Ishikawa (cell line): ENCODE data around the gene SMIM10L1.

Source experiments
- CEBPB ChIP-seq: IDR thresholded peaks from 2 replicates; pipeline ENCODE4 v1.6.1; 2012
- CREB1 ChIP-seq: IDR thresholded peaks from 2 replicates; pipeline ENCODE4 v1.6.1; 2012; ENCODE audit warnings: low read depth
- EGR1 ChIP-seq: IDR thresholded peaks from 2 replicates; pipeline ENCODE4 v1.6.1; 2012
- EP300 ChIP-seq: IDR thresholded peaks from 2 replicates; pipeline ENCODE4 v1.6.1; 2012; ENCODE audit warnings: borderline replicate concordance
- FOXM1 ChIP-seq: IDR thresholded peaks from 2 replicates; pipeline ENCODE4 v1.6.1; 2012; ENCODE audit warnings: low read depth, borderline replicate concordance
- NFIC ChIP-seq: IDR thresholded peaks from 2 replicates; pipeline ENCODE4 v1.6.1; 2012
- RAD21 ChIP-seq: IDR thresholded peaks from 2 replicates; pipeline ENCODE4 v1.6.1; 2012; ENCODE audit warnings: low read depth
- TAF1 ChIP-seq: IDR thresholded peaks from 2 replicates; pipeline ENCODE4 v1.6.1; 2012; ENCODE audit warnings: low read depth, mild to moderate bottlenecking
- TCF12 ChIP-seq: IDR thresholded peaks from 2 replicates; pipeline ENCODE4 v1.6.1; 2012; ENCODE audit warnings: low read depth
- TEAD4 ChIP-seq: IDR thresholded peaks from 2 replicates; pipeline ENCODE4 v1.6.1; 2012
- YY1 ChIP-seq: IDR thresholded peaks from 2 replicates; pipeline ENCODE4 v1.6.1; 2012; ENCODE audit warnings: low read depth
- ZBTB7A ChIP-seq: IDR thresholded peaks from 2 replicates; pipeline ENCODE4 v1.6.1; 2012; ENCODE audit warnings: low read depth
- TF ChIP-seq, protein P1 (sequence below): IDR thresholded peaks from 2 replicates; pipeline ENCODE4 v1.6.1; 2012
- TF ChIP-seq, protein P2 (sequence below): IDR thresholded peaks from 2 replicates; pipeline ENCODE4 v1.6.1; 2012
- TF ChIP-seq, protein P3 (sequence below): IDR thresholded peaks from 2 replicates; pipeline ENCODE4 v1.6.1; 2012; ENCODE audit warnings: low read depth, mild to moderate bottlenecking

SMIM10L1 gene

DNA sequence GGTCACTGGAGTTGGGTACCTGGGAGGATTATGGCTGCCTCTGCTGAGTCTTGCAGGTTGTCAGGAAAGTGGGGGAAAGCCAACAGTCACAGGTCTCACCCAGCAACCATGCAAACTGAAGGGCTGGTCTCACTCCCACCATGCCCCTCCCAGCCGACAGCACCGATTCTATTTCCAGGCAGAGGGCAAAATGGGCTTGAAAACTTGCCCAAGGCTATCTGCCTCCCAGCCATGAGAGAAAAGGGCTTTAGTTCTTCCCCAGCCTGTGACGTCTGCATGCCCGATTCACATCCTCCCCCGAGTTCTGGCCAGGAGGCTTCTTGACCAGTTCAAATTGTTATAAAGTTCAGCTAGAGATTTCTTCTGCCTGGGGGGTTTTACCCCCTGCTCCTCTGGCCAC, 26.7 kb upstream of the SMIM10L1 start:
- TF ChIP-seq CREB1 (no peak), CEBPB (no peak), NFIC (no peak), TAF1 (no peak), ZBTB7A (no peak), TCF12 (no peak), TEAD4 (no peak), RAD21 (no peak), EP300 (no peak), FOXM1 (no peak), YY1 (no peak), EGR1 (no peak)
- TF ChIP-seq, protein P1, sequence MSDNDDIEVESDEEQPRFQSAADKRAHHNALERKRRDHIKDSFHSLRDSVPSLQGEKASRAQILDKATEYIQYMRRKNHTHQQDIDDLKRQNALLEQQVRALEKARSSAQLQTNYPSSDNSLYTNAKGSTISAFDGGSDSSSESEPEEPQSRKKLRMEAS: no peak
- TF ChIP-seq, protein P2, sequence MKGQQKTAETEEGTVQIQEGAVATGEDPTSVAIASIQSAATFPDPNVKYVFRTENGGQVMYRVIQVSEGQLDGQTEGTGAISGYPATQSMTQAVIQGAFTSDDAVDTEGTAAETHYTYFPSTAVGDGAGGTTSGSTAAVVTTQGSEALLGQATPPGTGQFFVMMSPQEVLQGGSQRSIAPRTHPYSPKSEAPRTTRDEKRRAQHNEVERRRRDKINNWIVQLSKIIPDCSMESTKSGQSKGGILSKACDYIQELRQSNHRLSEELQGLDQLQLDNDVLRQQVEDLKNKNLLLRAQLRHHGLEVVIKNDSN: no peak
- TF ChIP-seq, protein P3, sequence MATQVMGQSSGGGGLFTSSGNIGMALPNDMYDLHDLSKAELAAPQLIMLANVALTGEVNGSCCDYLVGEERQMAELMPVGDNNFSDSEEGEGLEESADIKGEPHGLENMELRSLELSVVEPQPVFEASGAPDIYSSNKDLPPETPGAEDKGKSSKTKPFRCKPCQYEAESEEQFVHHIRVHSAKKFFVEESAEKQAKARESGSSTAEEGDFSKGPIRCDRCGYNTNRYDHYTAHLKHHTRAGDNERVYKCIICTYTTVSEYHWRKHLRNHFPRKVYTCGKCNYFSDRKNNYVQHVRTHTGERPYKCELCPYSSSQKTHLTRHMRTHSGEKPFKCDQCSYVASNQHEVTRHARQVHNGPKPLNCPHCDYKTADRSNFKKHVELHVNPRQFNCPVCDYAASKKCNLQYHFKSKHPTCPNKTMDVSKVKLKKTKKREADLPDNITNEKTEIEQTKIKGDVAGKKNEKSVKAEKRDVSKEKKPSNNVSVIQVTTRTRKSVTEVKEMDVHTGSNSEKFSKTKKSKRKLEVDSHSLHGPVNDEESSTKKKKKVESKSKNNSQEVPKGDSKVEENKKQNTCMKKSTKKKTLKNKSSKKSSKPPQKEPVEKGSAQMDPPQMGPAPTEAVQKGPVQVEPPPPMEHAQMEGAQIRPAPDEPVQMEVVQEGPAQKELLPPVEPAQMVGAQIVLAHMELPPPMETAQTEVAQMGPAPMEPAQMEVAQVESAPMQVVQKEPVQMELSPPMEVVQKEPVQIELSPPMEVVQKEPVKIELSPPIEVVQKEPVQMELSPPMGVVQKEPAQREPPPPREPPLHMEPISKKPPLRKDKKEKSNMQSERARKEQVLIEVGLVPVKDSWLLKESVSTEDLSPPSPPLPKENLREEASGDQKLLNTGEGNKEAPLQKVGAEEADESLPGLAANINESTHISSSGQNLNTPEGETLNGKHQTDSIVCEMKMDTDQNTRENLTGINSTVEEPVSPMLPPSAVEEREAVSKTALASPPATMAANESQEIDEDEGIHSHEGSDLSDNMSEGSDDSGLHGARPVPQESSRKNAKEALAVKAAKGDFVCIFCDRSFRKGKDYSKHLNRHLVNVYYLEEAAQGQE: no peak

DNA sequence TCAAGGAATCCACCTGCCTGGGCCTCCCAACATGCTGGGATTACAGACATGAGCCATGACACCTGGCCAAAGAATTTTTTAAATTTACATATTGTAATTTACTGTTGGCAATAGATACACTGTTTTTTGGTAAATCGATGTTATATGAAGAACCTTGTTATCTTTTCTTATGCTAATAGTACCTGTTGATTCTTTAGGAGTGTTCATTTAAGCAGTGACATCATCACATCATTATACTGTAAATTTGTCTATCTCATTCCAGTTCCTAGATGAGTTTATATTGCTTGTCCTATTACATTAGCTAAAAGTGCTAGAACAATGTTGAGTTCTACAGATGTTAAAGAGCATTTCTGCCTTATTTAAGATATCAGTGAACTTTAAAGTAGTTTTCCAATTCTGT, 23.6 kb upstream of the SMIM10L1 start:
- TF ChIP-seq TEAD4 (no peak), YY1 (no peak), FOXM1 (no peak), EGR1 (no peak), ZBTB7A (no peak), RAD21 (no peak), TCF12 (no peak), CEBPB (no peak), TAF1 (no peak), NFIC (no peak), EP300 (no peak), CREB1 (no peak)
- TF ChIP-seq, protein P2: no peak
- TF ChIP-seq, protein P1: no peak
- TF ChIP-seq, protein P3: no peak

DNA sequence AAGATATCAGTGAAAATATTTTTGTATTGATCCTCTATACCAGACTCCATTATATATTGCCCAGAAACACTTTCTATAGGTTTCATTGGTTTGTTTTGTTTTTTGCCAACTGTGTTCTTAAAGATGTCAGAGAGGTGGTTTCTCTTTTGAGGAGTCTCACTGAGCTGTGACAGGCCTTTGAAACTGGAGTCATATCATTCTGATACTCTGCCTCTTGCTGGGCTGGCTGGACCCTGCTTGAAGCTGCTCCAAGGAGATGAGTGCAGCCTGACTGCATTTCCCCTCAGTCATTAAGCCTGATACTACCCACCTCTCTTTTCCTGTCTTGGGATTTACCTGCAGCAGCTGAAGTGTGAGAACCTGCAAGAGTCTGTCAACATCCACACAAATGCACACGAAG, 20.2 kb upstream of the SMIM10L1 start:
- TF ChIP-seq FOXM1: no peak
- TF ChIP-seq EGR1: no peak
- TF ChIP-seq CREB1: no peak
- TF ChIP-seq TCF12: no peak
- TF ChIP-seq RAD21: no peak
- TF ChIP-seq ZBTB7A: no peak
- TF ChIP-seq, protein P1: no peak
- TF ChIP-seq YY1: no peak
- TF ChIP-seq, protein P3: no peak
- TF ChIP-seq TAF1: no peak
- TF ChIP-seq EP300: no peak
- no peak for TF ChIP-seq CEBPB
- TF ChIP-seq NFIC: no peak

DNA sequence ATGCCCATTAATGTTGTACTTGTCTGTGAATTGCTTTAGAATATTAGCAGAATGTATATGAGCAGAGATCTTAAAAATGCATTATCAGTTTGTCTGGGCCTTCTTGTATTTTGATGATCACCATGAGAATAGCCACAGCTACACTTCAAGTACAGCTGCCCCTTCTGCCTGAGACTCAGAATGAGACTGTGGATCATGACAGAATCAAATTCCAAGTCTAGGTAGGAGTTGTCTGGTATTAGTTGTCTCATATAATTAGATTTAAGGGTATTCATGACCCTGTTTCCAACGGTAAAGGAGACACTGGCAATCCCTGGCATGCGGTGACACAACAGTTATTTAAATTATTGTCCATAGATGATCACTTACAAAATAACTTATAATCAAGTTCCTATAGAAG, 18.3 kb upstream of the SMIM10L1 start:
- TF ChIP-seq TAF1: no peak
- TF ChIP-seq NFIC: no peak
- TF ChIP-seq ZBTB7A: no peak
- TF ChIP-seq CEBPB: no peak
- TF ChIP-seq EP300: no peak
- TF ChIP-seq CREB1: no peak
- TF ChIP-seq RAD21: no peak
- TF ChIP-seq, protein P2: no peak
- TF ChIP-seq TEAD4: no peak
- TF ChIP-seq YY1: no peak
- TF ChIP-seq, protein P1: no peak
- TF ChIP-seq EGR1: no peak
- TF ChIP-seq FOXM1: no peak
